Heart right ventricle (tissue), 16 donors: Measurements from ENCODE around the gene COX8C. TPM values are rescaled to one million over a fixed set of nuclear protein-coding genes. Genes with fewer than 3 reads are reported as not detected.

ENCODE experiments used
- ATAC-seq, 8 donors: fragments of 200-7000 bp; cut with Tn5 transposase; one replicate each; pipeline ENCODE4 v1.9.1; 2020; ENCODE audit warnings: mild to moderate bottlenecking in 8 of 8, moderate library complexity in 8 of 8, moderate number of reproducible peaks in 1 of 8
- DNase-seq, 2 donors: peaks; one replicate each; pipeline ENCODE4 v3.0.0-alpha.2; 2020
- H3K27ac ChIP-seq, 10 donors: fragments of 200-600 bp; sonication (generic) in 2 of 10; one replicate each; pipeline versions ENCODE4 v1.5.0 to v1.8.0; 2020 to 2022; ENCODE audit warnings: mild to moderate bottlenecking in 3 of 10
- H3K27me3 ChIP-seq, 7 donors: fragments of 200-600 bp; one replicate each; pipeline ENCODE4 v1.8.0; 2021 to 2022; ENCODE audit warnings: mild to moderate bottlenecking in 2 of 7
- H3K36me3 ChIP-seq, 9 donors: fragments of 200-600 bp; sonication (generic) in 1 of 9; one replicate each; pipeline versions ENCODE4 v1.5.0 to v1.8.0; 2020 to 2022; ENCODE audit warnings: mild to moderate bottlenecking in 2 of 9
- H3K4me1 ChIP-seq, 9 donors: fragments of 200-600 bp; sonication (generic) in 1 of 9; one replicate each; pipeline versions ENCODE4 v1.5.0 to v1.8.0; 2020 to 2022; ENCODE audit warnings: mild to moderate bottlenecking in 4 of 9
- H3K4me3 ChIP-seq, 10 donors: fragments of 200-600 bp; sonication (generic) in 2 of 10; one replicate each; pipeline versions ENCODE4 v1.5.0 to v1.8.0; 2020 to 2022; ENCODE audit warnings: mild to moderate bottlenecking in 7 of 10, moderate library complexity in 2 of 10
- H3K9me3 ChIP-seq, 11 donors: fragments of 200-600 bp in 10 of 11; sonication (generic) in 2 of 11; one replicate each; pipeline versions ENCODE4 v1.5.0 to v1.8.0; 2013 to 2022; ENCODE audit warnings: mild to moderate bottlenecking in 2 of 11, control low read depth in 1 of 11, moderate library complexity in 1 of 11
- WGBS, 2 donors: extraction: QIAGEN DNeasy Blood & Tissue Kit; methylation state at CpG; one replicate each; pipeline ENCODE4 v1.1.7; 2013; ENCODE audit warnings: inconsistent platforms in 1 of 2; 5-methylcytosine and 5-hydroxymethylcytosine counted together
- intact Hi-C, 10 donors: fragments of 100-400 bp; cut with DNase I; formaldehyde crosslinking; loops; one replicate each; pipeline versions ENCODE4 v1.11.1 to v1.14.2; 2022
- polyA plus RNA-seq, 2 donors: library from polyadenylated mRNA; stranded (reverse); fragments of 200-250 nt; gene quantifications; one replicate each; pipeline ENCODE4 v1.2.3, GENCODE V29; 2013
- total RNA-seq, 10 donors: library from RNA; stranded (reverse); fragmentation: NEBNext Ultra II Directional in 3 of 10; extraction: Animal tissue kit (Norgen Biotek cat#: 25700) in 3 of 10; gene quantifications; one replicate each; pipeline versions ENCODE4 v1.2.1 to v1.2.4, GENCODE V29; 2021 to 2023
- TF ChIP-seq, protein P1 (sequence below), 9 donors: fragments of 200-600 bp; sonication (generic) in 2 of 9; IDR thresholded peaks; one replicate each; pipeline versions ENCODE4 v1.5.0 to v1.8.0; 2021 to 2022; ENCODE audit warnings: antibody characterized with exemption in 9 of 9, mild to moderate bottlenecking in 5 of 9, moderate library complexity in 1 of 9
- donor health status: Arrhythmogenic right ventricular cardiomyopathy.
- donor health status: ischemic (EF 13 %, LVEDD 7.1; RV severe dilation, severe dysfunction).
- donor health status: healthy with polysubstance abuse.
- donor health status: DM: no; HTN: yes; CAD: no.
- donor health status: DM: no; HTN: no; CAD: no.
- donor health status: ischemic (EF 25% LVEDD 6.9; RV normal size, moderate dysfunction).
- donor health status: ischemic (EF 25% LVEDD 5.7; RV mildly dilated, moderate dysfunction).
- donor health status: healthy.
- donor health status: DM: yes; HTN: yes; CAD: no.
- donor health status: Ischemic cardiomyopathy.
- donor health status: ischemic (EF 35%, LVEDD 5.7; RV mildly dilated, moderate dysfunction).
- donor health status: nonischemic (EF 11% LVEDD 7.7; RV severe dilation, severe dysfunction).
- donor health status: DM: yes; HTN: yes; CAD: no.
- donor health status: PGD.
- donor health status: ischemic (EF 29% LVEDD 5.4; RV normal size, mild dysfunction).
- donor health status: nonischemic (EF 23%, LVEDD 6.1; RV moderate dilation, normal function).

The COX8C gene
- total and polyA plus RNA-seq, 12 donors = 0.61 to 1.3 (median 0.72) TPM; not detected in 7

DNA sequence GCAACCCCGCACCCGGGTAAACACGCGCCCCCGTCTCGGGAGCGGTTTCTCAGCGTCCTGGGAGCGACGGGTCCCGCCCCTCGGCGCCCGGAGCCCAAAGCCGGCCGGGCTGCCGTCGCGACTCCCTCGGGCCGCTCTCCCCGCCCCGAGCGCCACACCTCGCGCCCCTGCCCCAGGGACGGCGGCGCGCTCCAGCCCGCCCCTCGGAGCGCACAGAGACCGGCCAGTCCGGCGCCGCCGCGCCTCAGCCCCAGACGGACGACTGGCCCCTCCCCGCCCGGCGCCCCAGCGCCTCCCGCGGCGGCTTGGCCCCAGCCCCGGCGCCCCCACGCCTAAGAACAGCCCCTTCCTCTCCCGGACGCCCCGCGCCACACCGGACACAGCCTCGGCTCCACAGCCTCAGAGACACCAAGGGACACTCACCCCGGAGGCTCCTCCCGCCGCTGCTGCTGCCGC, 14.6 kb upstream of the COX8C start:
- DNase-seq = peak; percentile 45 to 70
- Histone ChIP-seq H3K9me3 (peaks cover 0 to 8% (median 4%) of the 10 kb centered on the region in 11 donors), H3K27me3 (no peaks in the 10 kb centered on the region), H3K27ac (peak overlapping the region; percentile 88 to 99 (median 98)), H3K4me3 (peak overlapping the region; percentile 61 to 92 (median 84)), H3K4me1 (peaks cover 0 to 46% (median 35%) of the 10 kb centered on the region in 9 donors), H3K36me3 (no peaks in the 10 kb centered on the region)
- peak; percentile 63 to 90 (median 73) for ATAC-seq
- WGBS, 2 donors = 0 to 1% methylated on average over 44 to 61 of the region's 61 CpGs
- TF ChIP-seq, protein P1, sequence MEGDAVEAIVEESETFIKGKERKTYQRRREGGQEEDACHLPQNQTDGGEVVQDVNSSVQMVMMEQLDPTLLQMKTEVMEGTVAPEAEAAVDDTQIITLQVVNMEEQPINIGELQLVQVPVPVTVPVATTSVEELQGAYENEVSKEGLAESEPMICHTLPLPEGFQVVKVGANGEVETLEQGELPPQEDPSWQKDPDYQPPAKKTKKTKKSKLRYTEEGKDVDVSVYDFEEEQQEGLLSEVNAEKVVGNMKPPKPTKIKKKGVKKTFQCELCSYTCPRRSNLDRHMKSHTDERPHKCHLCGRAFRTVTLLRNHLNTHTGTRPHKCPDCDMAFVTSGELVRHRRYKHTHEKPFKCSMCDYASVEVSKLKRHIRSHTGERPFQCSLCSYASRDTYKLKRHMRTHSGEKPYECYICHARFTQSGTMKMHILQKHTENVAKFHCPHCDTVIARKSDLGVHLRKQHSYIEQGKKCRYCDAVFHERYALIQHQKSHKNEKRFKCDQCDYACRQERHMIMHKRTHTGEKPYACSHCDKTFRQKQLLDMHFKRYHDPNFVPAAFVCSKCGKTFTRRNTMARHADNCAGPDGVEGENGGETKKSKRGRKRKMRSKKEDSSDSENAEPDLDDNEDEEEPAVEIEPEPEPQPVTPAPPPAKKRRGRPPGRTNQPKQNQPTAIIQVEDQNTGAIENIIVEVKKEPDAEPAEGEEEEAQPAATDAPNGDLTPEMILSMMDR (IDR thresholded peaks at IDR 0.05) = peak in 1 of 9 donors; percentile 8
- intact Hi-C loops = loop anchor here in 3 of 10 donors (2.0 to 10.0 kb wide), 3 partner anchors 98 to 128 kb away; partner anchors contain the start of genes GON7 (in 3 of the 3) and UBR7 (in 3 of the 3)

DNA sequence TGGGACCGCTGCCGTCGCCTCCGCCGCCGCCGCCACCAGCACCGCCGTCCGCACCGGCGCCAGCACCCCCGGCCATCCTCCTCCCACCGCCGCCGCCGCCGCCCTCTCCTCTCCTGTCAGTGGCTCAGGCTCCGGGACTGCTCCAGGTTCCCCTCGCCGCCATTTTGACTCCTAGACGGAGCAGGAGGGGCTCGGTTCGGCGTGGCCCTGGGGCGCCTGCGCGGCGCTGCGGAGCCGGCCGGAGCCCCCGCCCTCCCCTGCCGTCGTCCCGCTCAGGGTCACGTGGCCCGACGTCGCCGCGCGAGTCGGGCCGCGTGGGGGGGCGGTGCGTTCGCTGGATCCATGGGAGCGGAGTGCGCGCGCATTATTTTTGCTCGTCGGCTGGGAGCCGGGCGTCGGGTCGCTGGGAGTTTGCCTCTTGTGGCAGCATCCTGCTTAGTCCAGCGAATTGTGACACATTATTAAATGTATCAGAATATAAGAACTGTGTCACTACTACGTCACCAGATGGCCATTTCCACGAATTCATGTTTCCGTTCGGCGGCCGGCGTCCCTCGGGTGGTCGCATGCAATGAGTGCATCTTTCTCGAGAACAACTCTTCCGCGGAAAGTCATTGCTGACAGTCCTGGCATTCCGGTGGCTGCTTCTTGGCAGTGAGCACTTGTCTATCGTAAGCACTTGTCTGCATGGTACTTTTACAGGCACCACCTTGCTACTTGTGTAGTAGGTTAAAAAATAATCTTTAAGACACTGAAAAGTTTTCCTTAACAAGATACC, 13.9 kb upstream of the COX8C start, which contains the start of gene BTBD7:
Gene BTBD7, minus strand, starts transcription at position 184 of the 778 bp plus-strand sequence. CDS start 36,985 bp downstream, outside the sequence.
- intact Hi-C loops = loop anchor here in 3 of 10 donors (2.0 to 10.0 kb wide), 3 partner anchors 98 to 128 kb away; partner anchors contain the start of genes GON7 (in 3 of the 3) and UBR7 (in 3 of the 3)

DNA sequence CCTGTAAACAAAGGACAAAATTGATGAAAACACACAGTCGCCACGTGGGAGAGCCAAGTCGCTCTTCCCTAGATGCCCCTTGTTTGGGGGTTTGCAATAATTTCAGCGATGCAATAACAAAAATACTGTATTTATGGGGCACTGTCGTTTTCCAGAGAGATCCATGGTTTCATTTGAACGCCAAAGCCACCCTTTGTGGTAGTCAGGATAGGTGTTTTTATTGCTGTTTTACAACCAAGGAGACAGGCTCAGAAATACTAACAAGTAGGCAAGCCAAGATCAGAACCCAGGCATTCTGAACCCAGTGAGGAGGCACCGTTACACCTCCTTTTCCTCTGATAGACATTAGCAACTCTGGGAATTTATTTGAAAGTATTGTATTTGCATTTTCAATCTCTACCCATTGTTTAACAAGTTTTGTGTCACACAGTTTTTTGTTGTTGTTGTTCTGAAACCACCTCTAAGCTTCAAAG, 13.3 kb upstream of the COX8C start:
- whole genome bisulfite sequencing, 2 donors = 2 to 7% methylated on average over 7 of the region's 7 CpGs
- Histone ChIP-seq H3K27ac (peak overlapping the region in 9 of 10 donors; percentile 96 to 99 (median 98)), H3K4me1 (peaks cover 0 to 39% (median 35%) of the 10 kb centered on the region in 9 donors), H3K4me3 (peak overlapping the region; percentile 45 to 92 (median 84)), H3K9me3 (peaks cover 0 to 9% (median 4%) of the 10 kb centered on the region in 11 donors), H3K36me3 (no peaks in the 10 kb centered on the region), H3K27me3 (no peaks in the 10 kb centered on the region)
- no peak for DNase-seq
- ATAC-seq = no peak
- TF ChIP-seq, protein P1 (IDR thresholded peaks at IDR 0.05) = no peak
- intact Hi-C loops = loop anchor here in 3 of 10 donors (2.0 to 10.0 kb wide), 3 partner anchors 99 to 129 kb away; partner anchors contain the start of genes GON7 (in 3 of the 3) and UBR7 (in 3 of the 3)

More for the DNA sequence above, 13.9 kb upstream of the COX8C start, which contains the start of gene BTBD7:
- TF ChIP-seq, protein P1 (IDR thresholded peaks at IDR 0.05) = peak in 6 of 9 donors; percentile 5 to 51 (median 24)
- DNase-seq (peak; percentile 95 to 96), ATAC-seq (peak; percentile 98 to 100 (median 98))
- H3K36me3 ChIP-seq = no peaks in the 10 kb centered on the region
- peaks cover 0 to 9% (median 4%) of the 10 kb centered on the region in 11 donors for H3K9me3 ChIP-seq
- H3K4me3 ChIP-seq = peak within 1 kb of the TSS; percentile 61 to 92 (median 84)
- no peaks in the 10 kb centered on the region for H3K27me3 ChIP-seq
- H3K27ac ChIP-seq = peak within 1 kb of the TSS; percentile 88 to 99 (median 98)
- 0% methylated on average over 59 to 74 of the region's 74 CpGs for WGBS, 2 donors
- H3K4me1 ChIP-seq = peaks cover 0 to 40% (median 35%) of the 10 kb centered on the region in 9 donors
